ENCODE measurements around the gene IRAK1.

IRAK1 gene

DNA sequence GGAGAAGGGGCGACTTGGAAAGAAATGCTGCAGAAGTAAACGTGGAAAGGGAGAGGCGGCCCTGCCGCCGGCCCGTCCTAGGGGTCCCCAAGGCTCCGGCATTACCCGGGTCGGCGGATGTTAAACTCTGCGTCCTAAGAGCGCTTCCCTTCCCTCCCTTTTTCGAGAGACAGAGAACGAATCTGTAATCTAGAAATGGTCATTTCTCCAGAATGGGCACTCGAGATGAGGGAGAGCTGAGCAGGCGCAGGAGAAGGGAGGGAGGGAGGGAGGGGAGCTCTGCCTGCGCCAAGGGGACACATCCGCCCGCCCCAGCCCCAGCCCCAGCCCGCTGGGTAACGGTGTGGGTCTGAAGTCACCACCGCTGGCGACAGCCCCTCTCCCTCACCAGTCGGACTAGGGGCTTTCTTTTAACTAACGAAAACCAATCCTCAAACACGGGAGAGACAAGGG lies 49.8 kb downstream of the IRAK1 start:
- DNase-seq = no peak

DNA sequence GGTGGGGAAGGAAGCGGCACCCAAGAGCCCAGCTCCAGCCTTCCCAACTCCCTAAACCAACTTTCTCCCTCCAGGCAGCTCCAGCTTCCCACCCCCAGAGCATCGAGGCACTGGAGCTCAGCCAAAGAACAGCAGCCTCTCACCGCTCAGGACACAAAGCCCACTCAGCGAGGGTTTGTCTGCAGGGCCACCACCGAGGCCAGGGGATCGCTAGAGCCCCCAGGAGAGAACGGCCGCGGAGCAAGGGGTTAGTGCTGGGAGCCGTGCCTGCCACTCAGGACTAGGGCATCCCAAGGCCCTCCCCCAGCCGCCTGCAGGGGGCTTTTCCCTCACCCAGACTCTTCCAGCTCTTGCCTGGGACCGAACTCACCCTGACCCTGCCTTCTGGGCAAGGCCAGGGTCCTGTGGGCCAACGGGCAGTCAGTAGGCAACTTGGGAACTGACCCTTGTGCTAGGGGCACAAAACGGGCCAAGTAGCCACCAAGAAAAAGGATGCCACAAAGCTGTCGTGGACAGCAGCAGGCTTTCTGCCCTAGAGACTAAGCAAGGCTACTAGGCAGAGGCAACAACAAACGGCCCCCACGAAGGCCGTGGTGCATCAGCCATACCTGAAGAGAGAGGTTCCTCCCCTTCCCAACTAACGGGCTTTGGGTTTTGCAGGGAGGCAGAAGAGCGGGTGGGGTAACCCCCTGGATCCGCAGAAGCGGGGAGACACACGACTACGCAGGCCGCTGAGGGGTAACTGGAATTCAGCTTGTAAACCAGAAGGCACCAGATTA lies 50.4 kb downstream of the IRAK1 start:
- DNase-seq = no peak

DNA sequence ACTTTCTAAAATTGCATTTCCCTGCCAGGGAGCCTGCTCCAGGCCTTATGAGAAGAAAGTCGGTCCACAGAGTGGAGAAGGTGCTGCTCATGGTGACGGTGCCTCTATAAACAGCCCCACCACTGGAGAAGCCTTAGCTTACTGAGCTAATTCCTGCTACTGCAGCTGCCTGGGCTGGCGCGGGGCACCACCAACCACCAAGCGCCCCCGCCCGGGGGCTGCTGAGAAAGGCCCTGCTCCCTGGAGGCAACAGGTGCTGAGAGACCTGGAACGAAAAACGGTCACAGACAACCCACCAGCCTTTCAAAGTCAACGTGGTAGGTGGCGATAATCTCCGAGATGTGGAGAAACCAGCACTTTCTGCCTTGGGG lies 51.0 kb downstream of the IRAK1 start:
- no peak for DNase-seq

DNA sequence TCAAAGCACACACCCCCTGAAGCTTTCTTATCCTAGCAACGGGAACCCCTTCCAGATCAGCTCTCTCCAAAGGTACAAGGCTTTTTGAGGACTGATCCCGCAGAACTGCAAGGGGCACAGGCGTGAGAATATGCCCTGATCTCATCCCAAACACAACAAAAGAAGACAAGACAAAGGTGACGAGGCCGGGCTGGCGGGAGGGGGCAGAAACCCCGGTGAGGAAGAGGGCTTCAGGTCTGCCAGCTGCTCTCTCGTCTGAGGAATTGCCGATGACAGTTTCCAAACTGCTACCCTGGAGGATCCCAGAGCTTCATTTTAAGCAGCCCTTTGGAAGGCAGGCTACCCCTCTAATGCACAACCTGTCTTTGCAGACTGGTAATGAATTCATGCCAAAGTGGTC lies 51.4 kb downstream of the IRAK1 start:
- DNase-seq = no peak

DNA sequence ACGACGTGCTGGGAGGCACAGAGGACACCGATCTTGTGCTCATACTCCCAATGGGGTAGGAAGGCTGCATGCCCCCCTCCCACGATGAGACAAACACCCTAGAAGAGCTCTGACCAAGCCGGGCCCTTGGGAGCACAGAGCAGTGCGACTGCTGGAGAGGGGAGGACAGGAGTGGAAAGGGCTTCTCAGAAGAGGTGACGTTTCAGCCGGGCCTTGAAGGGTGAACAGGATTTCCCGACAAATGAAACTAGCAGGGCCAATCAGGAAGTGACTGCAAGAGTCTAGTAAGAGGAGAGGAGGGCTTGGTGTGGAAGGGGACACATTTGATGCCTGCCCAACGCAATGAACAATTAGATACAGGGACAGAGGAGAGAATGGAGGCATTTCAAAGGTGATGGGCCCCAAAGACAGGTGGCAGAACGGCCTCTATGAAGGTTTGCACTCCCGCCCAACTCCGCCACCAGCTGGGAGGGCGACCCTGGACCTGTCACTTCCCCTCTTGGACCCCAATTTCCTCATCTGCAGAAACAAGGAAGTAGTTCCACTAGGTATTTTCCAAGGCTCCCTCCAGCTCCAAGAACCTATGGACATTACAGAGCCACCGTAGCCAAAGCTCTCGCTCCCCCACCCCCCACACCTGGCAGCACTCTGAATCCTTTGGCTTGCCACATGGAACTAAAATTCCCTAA lies 52.0 kb downstream of the IRAK1 start:
- no peak for DNase-seq

DNA sequence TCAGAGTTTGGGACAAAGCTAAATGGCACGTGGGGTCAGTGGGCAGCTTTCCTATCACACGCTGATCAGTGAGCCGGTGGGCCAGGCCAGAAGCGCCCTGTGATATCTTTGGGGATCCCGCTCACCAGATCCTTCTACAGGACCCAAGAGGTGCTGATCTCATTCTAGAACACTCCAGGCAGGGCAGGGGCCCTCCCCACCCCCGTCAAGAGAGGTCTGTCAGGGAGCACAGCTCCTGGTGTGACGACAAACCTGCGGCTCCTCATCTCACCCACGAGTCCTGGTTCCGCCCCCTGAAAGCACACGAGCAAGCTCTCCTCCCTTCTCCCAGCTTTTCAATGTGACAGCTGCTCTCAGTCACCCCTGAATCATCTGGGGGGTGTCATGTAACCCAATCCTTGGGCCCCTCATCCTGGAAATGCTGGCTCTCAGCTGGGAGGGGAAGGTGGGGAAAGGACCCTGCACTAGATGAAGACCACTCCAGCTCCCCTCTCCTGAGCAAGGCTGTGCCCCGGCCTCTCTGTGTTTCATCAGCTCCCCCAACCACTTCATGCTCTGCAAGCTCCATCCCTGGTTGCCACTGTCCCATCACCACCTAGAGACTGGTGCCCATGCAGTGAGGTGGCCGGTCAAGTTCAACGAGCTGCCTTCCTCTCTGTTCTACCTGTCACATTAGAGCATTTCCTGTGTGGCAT lies 52.7 kb downstream of the IRAK1 start:
- no peak for DNase-seq

DNA sequence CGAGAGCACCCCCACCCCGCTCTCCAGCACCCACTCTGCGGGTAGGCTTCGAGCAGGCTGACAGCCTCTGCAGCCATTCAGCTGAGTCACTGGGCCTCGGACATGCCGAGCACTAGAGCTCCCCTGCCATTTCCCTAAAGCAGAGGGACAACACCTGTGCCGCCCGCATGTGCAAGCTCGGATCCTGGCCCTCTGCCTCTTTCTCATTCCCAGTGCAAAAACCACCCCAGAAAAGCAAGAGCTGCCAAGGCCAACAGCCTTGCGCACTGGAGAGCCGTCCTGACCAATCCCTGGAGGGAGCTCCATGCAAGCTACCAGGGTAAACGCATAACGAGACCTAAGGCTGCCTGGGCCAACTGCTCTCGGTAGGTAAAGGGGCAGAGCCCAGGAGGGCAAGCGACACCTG lies 53.4 kb downstream of the IRAK1 start:
- DNase-seq = no peak

DNA sequence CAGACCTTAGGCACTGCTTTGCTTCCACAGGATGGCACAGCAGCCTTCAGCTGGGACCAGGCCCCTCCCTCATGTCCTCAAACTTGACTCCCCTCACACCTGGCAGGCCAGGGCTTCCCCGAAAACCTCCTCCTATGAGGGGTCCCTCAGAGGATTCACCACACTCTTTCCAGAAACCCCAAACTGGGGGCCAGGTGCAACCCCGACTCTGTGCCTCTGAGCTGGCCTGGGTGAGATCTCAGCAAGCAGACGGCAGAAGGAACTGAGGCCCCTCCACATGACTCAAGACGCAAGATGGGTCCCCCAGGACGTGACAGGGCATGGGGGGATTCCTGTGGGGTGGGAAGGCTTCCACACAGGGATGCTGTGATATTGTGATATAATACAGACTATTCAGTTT lies 54.3 kb downstream of the IRAK1 start:
- no peak for DNase-seq

DNA sequence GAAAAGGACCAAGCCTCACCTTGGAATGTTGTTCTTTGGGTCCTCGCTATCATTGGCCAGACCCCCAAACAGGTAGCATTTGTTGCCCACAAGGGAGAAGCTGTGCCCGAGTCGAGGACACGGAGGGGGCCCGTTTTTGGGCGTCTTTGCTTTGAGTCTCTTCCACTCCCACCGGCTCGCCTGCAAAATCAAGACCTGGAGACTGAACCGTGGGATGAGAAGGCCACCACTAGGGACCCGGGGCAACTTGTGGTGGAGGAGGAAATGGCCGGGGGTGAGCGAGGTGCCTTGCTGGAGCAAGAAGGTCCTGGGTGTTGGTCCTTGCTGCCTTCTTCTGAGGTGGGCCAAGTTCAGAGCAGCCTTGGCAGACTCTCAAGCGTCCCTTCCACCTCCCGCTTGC lies 55.6 kb downstream of the IRAK1 start:
- DNase-seq = no peak

DNA sequence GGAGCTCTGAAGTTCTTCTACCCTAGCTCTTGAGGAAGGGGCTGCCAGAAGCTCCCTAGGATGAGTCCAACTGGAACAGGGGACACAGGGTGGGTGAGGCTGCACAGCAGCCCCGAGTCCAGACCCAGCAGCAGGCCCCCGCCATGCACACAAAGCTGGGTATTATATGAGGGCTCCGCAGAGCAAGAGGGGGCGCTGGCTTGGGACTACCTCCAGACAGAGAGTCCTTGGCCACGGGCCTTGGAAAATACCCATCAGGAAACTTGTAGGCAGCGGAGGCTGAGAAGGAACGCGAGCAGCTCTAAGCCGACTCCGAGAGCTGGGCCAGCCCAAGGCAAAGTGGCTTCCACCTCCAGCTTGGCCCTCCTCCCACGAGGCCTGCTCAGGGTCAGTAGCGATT lies 56.2 kb downstream of the IRAK1 start:
- no peak for DNase-seq

DNA sequence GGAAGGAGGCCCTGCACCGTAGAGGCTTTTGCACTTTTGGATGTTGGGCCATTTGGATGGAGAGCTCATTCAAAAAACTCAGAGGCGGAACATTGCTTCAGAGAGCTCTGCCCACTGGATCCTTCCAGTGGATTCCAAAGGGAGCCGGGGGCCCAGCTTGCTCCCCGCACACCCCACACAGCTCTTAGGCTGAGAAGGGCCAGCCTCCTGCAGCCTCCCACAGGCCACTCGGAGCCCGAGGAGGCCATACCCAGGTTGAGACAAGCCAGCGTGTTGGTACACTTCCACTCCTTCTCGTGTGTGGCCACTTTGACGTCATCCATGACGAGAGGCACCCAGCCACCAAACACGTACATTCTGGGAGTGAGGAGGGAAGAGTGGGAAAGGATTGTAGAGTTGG lies 58.4 kb downstream of the IRAK1 start:
- no peak for DNase-seq

DNA sequence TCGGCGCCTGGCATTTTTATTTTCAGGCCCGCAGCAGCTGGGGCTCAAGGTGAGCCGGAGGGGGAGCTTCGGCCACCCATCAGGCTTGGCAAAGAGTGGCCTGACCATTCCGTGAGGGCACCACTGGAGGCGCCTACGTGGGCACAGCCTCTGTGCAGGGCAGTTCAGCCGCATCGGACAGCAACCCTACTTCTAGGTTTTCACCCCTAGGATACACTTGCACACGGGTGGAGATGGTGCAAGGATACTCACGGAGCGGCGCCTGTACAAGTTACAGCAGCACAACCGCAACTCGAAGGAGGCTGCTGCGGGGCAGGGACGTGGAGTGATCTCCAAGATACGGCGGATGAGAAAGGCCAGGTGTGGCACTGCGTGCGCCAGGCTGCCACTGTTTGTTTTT lies 58.9 kb downstream of the IRAK1 start:
- no peak for DNase-seq
